Inflammatory macrophage (primary cell): Measurements from ENCODE around the gene CTIF.

Experiments used
- DNase-seq, 2 donors: peaks; one replicate each; pipeline ENCODE4 v3.0.0-alpha.2; 2020 to 2022

The CTIF gene

DNA sequence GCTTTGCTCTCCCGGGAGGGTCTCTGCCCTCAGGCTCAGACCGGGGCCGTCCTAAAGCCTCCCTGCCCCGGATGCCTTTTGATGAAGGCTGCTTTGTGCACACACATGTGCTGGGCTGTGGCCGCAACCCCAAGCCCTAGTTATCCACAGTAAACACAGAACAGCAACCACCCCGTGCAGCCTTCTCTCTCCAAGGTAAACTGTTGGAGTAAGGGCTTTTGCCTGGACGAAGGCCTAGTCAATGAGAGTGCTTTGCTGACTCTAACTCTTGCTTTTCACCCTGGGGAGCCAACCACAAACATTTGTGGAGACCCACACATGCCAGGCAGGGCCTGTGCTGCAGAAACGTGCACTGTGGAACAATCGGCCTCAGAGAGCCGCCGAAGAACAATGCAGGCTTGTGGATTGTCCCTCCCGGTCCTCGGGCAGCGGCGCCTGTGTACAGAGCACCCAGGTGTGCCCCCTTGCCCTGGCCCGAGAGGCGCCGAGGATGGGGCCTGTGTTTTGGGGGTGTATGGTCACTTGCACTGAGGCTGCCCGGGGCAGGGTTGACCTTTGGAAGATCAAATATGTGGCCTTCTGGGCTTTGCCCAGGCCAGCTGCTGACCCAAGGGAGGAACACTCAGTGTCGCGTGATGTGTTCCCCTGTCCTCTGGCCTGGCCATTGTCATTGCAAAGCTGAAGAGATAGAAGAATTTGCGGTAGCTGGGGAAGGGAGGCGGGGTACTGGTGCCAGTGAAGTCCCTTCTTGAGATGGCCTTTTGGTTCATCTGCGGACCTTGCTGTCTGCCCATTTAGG, 37.0 kb downstream of the CTIF start:
- DNase-seq: no peak

GRCh38 chr18:48576457-48576771, 37.6 kb downstream of the CTIF start:
- DNase-seq: no peak

- DNase-seq: no peak
Observed at GRCh38 chr18:48577478-48578190, 38.8 kb downstream of the CTIF start.

- DNase-seq: no peak
Observed at GRCh38 chr18:48578289-48578688, 39.5 kb downstream of the CTIF start.

- no peak for DNase-seq
Observed at GRCh38 chr18:48580066-48580465, 41.2 kb downstream of the CTIF start.

GRCh38 chr18:48580782-48581181, 42.0 kb downstream of the CTIF start:
- DNase-seq: no peak

- no peak for DNase-seq
Observed at GRCh38 chr18:48581206-48581605, 42.4 kb downstream of the CTIF start.

DNA sequence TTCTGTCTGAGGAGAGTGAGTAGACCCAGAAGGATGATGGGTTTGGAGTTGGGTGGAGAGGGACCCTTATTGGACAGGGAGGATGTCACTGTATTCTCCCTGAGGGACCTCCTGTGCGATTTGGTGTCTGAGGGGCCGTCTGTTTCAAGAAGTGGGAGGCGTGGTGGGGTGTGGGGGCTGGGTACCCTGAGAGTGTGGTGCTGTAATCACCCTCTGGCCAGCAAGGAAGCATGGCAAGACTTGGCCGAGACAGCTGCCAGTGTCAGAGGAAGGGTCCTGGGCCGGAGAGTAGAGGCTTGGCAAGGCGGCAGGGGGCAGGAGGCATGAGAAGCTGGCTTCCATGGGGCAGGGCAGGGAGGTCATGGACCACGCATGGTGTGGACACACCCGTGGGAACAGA, 43.1 kb downstream of the CTIF start:
- no peak for DNase-seq

- no peak for DNase-seq
Observed at GRCh38 chr18:48582946-48583345, 44.1 kb downstream of the CTIF start.

GRCh38 chr18:48583573-48583972, 44.7 kb downstream of the CTIF start:
- no peak for DNase-seq

DNA sequence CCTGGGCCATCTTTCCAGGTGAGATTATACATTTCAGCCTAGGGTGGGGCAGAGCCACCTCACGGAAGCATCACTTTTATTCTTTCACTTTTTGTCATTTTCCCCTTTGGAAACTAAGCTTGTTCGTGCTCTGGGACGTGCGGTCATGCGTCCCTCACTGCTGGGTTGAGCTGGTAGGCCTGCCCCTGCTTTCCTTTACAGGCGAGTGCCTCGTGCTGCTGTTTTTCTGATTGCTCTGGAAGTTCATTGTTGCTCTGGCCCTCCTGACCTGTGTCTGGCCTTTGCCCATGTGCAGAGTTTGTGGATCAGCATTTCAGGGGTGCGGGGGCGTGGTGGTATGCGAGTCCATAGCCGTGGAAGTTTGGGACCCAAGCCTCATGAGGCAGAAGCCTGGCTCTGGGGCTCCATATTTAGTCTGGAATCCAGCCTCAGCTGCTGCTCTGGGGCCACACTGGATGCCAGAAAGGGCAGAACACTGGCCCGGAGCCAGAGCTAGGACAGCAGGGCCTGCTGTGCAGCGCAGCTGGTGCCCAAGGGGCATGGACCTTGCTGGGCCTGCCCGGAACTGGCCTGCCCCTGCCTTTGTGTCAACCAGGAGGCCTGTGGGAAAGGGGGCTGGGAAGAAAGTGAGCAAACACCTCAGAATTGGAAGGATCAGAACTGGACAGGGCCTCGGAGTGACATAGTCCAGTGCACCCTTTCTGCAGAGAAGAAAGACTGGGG, 51.1 kb downstream of the CTIF start:
- no peak for DNase-seq

DNA sequence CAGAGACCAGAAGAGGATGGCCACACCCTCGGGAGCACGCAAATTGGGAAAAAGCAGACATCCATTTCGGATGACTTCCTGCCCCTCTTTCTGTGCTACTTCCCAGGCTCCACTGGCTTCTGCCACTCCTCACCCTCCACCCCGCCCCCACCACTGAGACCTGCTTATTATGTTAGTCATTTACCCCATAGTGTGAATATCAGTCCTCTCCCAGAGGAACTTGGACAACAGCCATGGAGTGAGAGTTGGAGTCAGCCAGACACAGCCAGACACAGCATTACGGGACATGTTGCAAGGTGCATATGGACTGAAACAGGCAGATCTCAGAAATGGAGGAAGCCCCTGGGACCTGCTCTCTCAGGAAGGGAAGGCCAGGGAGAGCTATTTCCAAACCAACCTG, 51.8 kb downstream of the CTIF start:
- no peak for DNase-seq

DNA sequence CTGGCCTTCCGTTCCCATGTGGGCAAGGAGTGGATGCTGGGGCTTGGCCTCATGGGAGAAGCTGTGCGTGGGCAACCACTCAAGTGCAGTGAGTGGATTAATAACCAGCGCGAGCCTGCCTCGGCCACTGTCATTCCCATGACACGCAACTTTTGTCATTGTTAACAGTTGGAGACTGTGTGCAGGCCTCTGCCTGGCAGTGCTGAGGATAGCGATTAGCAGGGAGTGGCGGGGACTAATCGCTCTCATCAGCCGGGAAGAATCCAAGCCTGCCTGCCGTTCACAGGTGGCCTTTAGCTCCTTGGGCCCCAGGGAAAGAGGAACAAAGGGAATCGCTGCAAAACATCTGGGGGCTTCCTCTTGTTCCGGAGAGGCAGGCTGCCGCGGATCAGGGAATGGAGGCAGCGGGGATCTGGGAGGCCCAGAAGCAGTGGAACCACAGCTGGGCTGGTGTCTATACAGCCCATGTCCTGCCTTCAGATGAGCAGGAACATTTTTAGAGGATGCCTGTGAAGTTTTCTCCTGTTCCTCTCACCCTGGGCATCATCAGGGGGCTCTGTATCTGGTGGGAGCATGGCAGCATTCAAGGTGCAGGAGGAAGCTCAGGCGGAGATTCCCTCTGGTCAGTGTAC, 53.8 kb downstream of the CTIF start:
- DNase-seq: no peak

DNA sequence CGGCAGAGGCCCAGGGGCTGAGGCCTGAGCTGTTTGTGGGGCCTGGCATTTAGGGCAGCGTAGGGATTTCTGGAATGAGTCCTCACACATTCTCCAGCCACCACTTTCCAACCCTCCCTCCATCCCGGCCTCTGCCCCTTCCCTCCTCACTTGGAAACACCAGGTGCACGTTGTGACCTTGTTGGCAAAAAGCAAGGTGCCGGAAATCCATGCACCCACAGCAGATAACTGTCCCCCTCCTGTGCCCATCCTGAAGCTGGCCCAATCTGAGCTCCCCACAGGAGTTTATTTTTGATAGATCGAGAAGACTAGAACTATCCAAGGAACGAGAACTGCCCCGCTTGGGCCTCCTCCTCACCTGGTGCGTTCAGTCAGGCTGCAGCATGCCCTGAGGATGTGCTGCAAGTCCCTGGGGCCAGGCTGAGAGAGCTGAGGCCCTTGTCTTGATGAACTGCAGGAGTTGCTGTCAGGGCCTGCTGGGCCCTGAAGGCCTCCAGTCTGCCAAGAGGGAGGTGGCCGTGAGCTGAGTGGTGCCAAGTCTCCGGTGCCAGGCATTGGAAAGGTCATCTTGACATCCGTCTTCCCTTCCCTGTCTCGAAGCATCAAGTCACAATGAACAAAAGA, 55.8 kb downstream of the CTIF start:
- no peak for DNase-seq

DNA sequence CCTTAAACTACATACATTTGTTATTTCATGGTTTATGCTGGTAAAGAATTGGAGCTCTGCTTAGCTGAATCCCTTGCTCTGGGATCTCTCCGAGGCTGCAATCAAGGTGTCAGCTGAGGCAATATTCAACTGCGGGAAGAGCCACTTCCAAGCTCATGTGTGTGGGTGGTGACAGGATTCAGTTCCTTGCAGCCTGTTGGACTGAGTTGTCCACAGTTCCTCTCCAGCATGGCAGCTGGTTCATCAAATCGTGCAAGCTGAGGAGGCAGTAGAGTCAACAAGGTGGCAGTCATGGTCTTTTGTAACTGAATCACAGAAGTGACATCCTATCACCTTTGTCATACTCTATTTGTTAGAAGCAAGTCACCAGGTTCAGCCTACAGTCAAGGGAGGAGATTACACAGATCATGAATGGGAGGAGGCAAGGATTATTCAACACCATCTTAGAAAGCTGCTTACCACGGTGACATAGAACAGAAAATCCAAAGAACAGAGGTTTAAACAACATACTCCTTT, 56.9 kb downstream of the CTIF start:
- peak in 1 of 2 donors; percentile 13 for DNase-seq

DNA sequence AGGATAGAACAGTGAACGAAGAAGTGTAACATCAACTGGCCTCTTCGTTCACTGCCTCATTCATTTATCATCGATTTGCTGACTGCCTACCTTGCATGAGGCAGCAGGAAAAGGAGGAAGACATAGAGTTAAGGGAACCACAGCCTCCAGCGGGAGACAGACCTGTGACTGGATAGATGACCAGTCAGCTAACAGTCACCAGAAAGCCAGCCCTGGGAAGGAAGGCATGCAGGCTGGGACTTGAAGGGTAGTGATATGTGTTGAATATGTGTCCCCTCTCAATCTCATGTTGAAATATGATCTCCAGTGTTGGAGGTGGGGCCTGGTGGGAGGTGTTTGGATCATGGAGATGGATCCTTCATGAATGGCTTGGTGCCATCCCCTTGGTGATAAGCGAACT, 58.3 kb downstream of the CTIF start:
- no peak for DNase-seq

GRCh38 chr18:48597671-48598070, 58.8 kb downstream of the CTIF start:
- no peak for DNase-seq

DNA sequence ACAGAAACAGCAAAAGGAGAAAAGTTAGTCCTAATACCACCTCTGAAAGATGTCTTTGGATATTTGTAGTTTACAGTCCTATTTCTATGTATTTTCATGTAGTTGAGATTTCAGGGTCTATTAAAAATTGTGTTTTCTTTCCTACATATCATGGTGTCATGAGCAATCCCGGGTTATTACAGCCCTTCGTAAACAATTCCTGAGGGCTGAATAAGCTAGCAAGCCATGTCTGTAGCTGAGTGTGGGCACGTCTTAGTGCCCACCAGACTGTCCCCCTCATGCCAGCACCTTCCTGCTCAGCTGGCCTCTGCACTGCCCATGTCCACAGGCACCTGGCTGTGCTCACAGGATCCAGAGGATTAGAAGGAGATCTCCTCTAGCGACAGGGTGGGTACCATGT, 60.6 kb downstream of the CTIF start:
- DNase-seq: no peak

DNA sequence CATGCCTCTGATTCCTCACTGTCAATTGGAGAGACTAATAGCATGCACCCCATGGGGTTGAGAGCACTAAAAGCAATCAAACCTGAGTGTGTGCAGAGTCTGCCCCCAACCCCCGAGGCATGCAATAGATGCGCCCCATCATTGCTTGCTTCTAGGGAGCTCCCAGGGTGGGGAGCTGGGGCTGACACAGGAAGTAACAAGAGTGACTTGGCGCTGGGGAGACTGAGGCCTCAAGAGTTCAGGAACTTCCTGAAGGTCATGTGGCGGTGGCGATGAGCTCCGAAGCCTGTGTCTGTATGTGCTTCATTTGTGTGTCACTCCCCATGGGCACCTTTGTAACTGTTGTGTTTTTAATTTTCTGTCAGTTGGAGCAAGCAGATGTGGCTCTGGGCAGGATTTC, 61.2 kb downstream of the CTIF start:
- DNase-seq: no peak

DNA sequence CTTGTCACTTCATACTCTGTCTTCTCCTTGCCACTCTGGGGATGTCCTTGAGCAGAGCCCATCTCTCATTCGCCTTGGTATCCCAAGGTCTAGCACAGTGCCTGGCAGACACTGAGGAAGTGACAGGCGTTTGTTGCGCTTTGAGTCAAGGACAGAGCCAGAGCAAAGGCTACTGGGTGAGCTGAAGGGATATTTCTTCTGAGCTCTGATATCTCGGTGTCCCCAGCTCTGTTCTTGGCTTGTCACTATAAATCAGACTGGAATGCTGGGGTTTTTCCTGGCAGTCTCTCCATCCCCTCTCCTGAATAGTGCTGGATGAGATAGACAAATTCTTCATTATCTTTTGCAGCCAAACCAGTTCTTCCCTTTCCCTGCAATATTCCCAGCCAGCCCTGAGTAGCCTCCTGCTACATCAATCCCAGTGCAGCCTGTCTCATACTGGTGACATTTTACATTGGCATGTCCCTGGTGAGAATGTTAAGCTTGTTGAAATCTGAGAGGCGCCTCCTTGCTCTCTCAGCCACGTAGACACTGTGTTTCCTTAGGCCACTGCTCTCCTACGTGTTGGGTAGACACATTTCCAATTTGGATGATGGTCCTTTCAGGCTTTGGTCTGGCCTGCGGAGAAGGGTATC, 61.7 kb downstream of the CTIF start:
- DNase-seq: no peak

- DNase-seq: no peak
Observed at GRCh38 chr18:48601343-48601742, 62.5 kb downstream of the CTIF start.

DNA sequence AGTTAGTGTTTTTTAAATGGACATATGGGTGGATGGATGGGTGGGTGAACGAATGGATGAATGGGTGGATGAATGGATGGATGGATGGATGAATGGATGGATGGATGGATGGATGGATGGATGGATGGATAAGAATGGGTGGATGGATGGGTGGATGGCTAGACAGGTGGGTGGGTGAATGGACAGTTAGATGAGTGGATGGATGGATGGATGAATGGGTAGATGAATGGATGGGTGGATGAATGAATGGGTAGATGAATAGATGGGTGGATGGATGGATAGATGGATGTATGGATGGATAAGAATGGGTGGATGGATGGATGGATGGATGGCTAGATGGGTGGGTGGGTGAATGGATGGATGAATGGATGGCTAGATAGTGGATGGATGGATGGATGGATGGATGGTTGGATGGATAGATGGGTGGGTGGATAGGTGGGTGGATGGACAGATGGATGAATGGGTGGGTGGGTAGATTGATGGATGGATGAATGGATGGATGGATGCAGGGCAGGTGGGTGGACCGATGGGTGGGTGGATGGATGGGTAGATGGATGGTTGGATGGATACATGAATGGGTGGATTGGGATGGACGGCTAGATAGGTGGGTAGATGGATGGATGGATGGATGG, 64.0 kb downstream of the CTIF start:
- no peak for DNase-seq
